ENCODE measurements around the gene CAMTA1.

The CAMTA1 gene

DNA sequence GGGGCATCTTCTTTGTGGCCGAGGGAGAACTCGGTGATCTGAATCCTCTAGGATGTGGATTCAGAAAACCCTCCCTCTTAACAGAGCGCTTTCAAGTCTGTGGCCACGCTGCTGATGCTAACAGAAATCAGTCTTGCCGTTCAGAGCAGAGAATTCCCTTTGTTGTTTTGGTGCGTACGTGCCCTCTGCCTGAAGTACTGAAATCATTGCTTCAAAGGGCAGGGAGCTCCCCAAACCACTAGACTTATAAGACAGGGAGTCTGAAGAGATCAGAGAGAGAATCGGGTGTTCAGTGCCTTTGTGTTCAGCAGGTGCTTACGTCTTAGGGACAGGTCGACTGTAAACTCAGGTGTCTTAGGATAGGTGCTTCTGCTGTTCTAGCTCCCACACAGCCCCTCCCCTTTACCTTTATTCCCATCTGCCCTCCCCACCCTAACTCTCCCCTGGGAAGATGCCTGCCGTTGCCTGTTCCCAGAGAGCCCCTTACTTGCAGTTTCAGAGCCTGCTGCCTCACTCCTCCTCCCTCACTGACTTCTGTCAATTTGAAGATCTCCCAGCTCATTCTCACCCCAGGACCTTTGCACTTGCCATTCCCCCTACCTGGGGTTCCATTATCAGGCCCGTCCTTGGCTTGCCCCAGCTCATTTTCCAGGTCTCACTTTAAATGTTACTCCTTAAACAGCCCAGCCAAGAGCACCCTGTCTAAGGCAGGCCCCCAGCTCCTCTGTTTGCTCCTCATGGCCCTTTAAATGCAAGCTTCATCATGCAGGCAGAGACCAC lies 143.0 kb downstream of the CAMTA1 start:
- no peak for DNase-seq (ENCODE audit: low read depth in 2 of 2)

DNA sequence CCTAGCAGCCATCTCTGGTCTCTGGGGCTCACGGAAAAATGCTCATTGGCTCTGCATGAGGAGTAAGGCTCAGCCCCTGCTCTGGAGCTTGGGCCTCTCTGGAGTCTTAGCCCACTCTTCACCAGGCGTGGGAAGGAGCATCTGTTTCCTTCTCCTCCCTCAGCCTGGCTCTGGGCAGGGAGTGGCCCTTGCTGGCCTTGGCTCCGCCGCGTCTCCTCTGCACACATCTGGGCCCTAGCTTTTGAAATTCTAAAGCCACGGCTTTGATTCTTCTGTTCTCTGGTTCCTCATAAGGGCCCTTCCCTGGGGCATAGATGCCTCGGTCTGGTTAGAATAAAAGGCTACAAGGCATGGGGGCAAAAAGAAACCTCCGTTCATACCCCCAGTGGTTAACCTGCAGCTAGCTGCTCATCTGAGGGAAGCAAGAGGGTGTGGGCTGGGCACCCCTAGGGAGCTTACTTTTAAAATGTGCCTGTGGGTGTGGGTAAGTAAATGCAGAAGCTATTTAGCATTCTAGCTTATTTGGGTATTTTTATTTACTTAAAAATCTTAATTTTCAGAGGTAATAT lies 145.6 kb downstream of the CAMTA1 start:
- DNase-seq (ENCODE audit: low read depth in 2 of 2), result no peak

GRCh38 chr1:6935361-6935883 lies 150.2 kb downstream of the CAMTA1 start:
- no peak for DNase-seq (ENCODE audit: low read depth in 2 of 2)

DNA sequence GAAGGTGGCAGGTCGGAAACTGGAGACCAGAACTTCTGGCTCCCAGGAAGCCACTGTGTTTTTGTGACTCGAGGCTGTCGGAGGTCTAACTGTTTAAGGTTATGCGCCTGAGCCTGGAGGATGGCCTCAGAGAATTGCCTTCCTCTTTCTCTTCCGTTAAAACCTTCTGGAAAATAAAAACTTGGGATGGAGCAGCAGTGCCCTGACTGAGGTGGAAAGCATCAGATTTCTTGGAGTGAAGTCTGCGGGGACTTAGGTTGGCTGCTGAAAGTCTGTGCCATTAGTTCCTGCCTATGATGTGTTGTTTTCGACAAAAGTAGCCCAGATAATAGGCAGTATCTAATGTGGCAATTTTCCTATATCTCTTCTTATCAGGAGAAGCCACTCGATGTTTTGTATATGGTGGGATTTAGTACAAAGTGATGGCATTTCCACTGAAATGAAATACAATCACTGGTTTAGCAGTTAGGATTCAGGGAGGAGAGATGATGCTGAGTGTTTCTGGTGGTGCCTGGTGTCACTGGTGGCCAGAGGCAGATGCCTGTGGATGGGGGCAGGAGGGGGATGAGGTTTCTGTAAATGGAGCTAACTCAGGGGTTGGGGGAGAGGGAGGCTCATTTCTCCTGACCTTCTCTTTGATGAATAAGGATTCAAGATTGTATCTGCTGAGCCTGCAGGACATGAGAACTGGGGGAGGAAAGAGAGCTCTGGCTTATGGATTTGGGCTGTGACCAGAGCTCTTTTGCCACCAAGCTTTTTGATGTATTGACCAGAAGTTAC lies 150.8 kb downstream of the CAMTA1 start:
- DNase-seq (ENCODE audit: low read depth in 2 of 2), result no peak

GRCh38 chr1:6937048-6937447 lies 151.8 kb downstream of the CAMTA1 start:
- DNase-seq (ENCODE audit: low read depth in 2 of 2), result no peak

DNA sequence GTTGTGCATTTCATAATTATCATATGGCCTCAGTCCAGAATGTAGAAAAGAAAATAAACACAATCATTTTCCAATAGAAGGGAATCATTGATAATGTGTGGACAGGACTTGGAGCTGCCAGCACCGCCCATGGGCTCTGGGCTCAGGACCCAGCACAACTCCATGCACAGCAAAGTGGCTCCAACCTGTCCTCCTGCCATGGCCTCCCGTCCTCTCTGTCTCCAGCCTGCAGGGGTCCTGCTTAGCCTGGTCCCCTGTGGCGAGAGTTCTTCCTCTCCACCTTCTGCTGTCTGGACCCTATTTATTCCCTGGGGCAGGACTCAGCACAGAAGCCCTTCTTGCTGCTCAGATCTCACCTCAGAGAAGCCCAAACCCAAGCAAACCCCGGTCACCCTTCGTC lies 154.1 kb downstream of the CAMTA1 start:
- DNase-seq (ENCODE audit: low read depth in 2 of 2), result no peak

DNA sequence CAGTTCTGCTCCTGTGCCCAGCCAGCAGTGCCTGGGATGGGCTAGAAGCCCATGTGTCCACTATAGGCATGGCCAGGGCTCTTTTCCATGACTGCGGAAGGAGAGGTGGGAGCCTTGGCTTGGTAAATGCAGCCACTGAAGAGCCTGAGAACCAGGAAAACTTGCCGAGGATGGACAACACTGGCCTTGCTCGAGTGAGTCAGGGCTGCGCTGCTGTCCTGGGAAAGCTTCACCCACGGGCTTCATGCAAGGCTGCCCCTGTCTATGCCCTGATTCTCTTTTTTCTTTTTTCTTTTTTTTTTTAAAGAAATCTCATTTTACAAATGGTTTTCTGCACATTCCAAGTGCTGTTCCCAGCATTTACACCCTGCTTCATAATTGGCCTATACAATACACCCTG lies 156.5 kb downstream of the CAMTA1 start:
- DNase-seq (ENCODE audit: low read depth in 2 of 2), result no peak

DNA sequence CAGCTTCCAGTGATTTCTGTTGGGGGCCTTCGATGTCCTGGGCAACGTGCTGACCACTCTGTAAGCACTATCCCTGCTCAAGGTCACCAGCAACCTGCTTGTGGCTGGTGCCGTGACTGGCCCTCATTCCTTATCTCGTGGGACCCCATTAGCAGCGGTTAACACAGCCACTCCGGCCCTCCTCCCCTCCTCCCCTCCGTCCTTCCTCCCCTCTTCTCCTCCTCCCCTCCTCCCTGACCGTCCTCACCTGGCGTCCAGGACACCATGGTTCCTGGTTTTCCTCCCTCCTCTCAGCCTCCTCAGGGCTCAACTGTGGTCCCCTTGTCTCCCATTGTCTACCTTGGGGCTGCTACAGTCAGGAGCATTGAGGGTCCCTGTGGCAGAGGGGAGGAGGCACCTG lies 157.7 kb downstream of the CAMTA1 start:
- DNase-seq (ENCODE audit: low read depth in 2 of 2), result no peak

DNA sequence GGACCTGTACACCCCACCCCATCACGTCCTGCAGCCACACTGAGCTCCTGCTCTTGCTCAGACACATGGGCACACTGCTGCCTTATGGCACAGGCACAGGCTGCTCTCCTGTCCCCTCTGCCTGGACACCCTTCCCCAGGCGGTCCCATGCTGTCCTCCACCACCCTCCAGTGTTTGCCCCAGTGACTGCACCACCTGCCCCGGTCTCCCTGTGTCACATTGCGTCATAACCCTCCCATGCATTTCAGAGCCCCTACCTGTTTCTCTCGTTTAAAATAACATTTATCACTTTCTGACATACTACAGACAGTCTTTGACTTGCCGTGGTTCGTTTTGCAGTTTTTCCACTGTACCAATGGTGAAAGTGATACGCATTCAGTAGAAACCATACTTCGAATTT lies 159.2 kb downstream of the CAMTA1 start:
- no peak for DNase-seq (ENCODE audit: low read depth in 2 of 2)

DNA sequence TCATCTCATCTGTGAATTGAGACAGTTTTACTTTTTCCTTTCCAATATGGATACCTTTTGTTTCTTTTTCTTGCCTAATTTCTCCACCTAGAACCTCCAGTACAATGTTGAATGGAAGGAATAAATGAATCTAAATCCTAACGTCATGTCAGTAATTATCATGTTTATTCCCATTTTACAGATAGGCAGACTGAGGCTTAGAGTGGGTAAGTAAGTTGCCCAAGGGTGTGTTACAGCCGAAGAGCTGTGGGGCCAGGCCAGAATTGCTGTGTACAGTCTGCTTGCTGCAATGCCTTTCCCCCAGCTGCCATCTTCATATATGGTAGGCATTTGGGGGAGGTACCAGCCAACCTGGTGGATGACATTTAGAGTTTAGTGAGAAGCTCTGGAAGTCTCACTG lies 162.7 kb downstream of the CAMTA1 start:
- DNase-seq (ENCODE audit: low read depth in 2 of 2), result no peak

- no peak for DNase-seq (ENCODE audit: low read depth in 2 of 2)
Observed at GRCh38 chr1:6948416-6948815, 163.2 kb downstream of the CAMTA1 start.

DNA sequence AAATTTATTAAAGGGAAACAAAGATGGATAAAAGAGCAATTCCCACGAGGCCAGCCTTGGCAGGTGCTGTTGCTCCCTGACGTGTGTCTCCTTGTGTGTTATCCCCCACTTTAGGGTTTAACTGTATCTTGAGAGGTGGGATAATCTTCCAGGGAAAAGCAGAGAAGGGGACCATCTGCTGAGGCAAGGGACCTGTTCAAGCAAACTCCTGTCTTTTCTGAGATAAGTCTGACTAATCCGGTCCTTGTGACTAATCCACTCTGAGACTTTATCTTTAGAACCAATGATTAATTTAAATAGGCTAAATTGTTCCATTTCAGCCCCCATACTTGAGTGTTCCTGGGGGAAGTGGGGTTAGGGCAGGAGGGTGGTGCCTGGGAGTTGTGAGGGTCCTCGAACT lies 163.6 kb downstream of the CAMTA1 start:
- no peak for DNase-seq (ENCODE audit: low read depth in 2 of 2)

DNA sequence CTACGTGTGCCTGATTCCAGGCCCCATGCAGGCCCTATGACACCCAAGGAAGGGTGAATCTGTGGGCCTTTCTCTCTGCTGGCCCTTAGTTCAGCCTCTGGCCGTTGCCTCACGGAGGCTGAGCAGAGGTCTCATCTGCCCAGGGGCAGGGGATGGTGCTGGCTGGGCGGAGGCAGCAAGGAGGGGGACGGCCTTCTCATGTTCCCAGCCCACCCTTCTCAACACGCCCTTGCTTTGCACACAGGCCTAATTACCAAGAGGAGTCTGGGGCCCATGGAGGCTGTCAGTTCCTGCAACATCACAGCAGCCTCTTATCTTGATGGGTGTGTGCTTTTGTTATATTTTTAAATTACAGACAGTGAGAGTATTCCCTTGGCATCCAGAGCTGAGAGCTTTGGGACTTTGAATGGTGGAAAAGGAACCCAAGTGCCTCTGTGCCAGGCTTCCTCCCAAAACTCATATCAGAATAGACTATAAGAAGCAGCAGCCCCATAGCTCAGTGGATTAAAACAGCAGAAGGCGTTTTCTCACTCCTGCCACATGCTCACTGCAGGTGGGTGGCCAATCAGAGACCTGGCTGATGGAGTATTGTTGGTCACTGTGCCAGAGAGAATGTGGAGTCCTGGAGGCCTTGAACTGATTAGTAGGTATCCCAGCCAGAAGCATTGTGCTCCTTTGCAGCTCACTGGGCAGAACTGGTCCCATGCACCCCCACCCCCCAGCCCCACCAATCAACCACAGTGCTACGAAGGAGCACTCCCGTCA lies 164.9 kb downstream of the CAMTA1 start:
- no peak for DNase-seq (ENCODE audit: low read depth in 2 of 2)

DNA sequence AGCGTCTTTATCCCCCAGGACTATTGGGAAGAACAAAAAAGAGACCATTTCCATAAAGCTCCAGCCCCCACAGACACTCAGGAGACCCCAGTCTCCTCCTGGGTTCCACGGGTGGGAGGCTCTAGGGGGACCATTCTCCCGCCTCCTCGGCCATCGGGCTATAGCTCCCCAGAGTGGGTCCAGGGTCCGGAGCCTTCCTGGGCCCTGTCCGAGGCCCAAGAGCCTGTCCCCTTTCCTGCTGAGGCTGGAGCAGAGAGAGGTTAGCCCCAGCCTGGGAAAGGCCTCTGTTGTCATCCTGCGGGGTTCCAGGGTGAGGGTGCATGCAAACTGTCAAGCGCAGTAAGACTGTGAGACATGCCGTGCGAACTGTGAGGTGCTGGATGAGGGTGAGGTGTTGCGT lies 166.3 kb downstream of the CAMTA1 start:
- no peak for DNase-seq (ENCODE audit: low read depth in 2 of 2)

DNA sequence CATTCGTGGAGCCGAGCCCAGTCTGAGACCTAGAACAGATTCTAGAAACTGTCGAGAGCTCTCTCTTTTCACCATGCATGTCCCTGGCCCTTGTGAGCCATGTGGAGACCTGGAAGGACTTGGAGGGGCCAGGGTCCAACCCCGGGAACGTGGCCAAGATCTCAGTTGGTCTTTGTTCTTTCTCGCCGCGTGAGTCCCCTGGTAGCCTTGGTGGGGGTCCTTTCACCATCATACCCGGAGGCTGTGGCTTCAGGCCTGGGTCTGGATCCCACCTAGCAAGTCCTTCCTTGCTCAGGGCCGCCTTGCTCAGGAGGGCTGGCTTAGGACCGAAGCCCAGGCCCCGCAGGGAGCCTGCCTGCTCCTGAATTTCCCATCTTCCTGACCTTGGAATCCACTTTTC lies 168.0 kb downstream of the CAMTA1 start:
- DNase-seq (ENCODE audit: low read depth in 2 of 2), result no peak

- DNase-seq (ENCODE audit: low read depth in 2 of 2), result no peak
Observed at GRCh38 chr1:6953907-6954364, 168.7 kb downstream of the CAMTA1 start.

GRCh38 chr1:6954591-6954990 lies 169.3 kb downstream of the CAMTA1 start:
- no peak for DNase-seq (ENCODE audit: low read depth in 2 of 2)

DNA sequence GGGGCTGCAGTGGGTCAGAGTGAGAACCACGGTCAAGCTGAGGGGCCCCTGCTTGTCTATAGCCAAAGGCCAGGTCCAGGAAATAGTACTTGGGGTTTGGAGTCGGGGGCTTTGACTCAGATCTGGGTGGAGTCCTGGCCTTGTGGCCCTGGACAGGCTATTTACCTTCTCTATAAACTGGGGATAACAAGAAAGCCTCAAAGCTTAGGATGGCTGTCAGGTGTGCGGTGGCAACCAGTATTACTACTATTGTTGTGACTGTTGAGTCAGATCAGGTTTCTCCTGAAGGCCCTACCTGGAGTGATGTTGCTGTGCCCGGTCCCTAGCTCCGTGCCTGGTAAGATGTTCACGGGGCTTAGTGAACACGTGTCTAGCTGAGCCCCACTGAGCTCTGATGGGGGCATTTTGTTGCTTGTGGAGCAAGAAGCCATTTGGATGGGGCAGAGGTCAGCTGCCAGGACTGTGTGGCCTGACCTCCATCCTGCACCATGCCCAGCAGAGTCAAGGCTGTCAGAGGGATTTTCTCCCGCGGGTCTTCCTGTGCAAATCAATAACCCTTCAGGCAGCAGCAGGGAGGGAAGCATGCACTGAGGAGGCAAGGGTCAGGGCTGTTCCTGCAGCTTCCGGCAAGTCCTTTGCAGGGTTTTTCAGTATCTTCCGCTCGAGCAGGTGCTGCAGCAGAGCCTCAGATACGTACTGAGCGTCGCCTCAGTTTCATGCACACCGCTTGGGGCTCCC lies 170.3 kb downstream of the CAMTA1 start:
- DNase-seq (ENCODE audit: low read depth in 2 of 2), result no peak

- DNase-seq (ENCODE audit: low read depth in 2 of 2), result no peak
Observed at GRCh38 chr1:6956488-6957159, 171.4 kb downstream of the CAMTA1 start.

GRCh38 chr1:6957341-6957740 lies 172.1 kb downstream of the CAMTA1 start:
- no peak for DNase-seq (ENCODE audit: low read depth in 2 of 2)
